Activated T-cell treated with anti-CD3 and anti-CD28 coated beads for 1 hour (primary cell): ENCODE results near the gene NHEJ1.

Experiments
- DNase-seq: peaks from one replicate; pipeline ENCODE4 v3.0.0-alpha.2; 2020; ENCODE audit warnings: low read depth

The NHEJ1 gene

GRCh38 chr2:219167997-219168396 is 7.4 kb upstream of the NHEJ1 start:
- no peak for DNase-seq

GRCh38 chr2:219165058-219165911 is 4.7 kb upstream of the NHEJ1 start:
- DNase-seq: no peak

GRCh38 chr2:219163156-219163555 is 2.5 kb upstream of the NHEJ1 start:
- DNase-seq: no peak

GRCh38 chr2:219161097-219161496 is 482 bp upstream of the NHEJ1 start:
- no peak for DNase-seq

GRCh38 chr2:219159771-219160185 is 837 bp downstream of the NHEJ1 start:
- no peak for DNase-seq

- no peak for DNase-seq
Observed at GRCh38 chr2:219158586-219158985, 2.0 kb downstream of the NHEJ1 start.

GRCh38 chr2:219158025-219158424 is 2.6 kb downstream of the NHEJ1 start:
- DNase-seq: no peak

GRCh38 chr2:219157396-219157795 is 3.2 kb downstream of the NHEJ1 start:
- DNase-seq: no peak

GRCh38 chr2:219155054-219155644 is 5.5 kb downstream of the NHEJ1 start:
- DNase-seq: no peak

- no peak for DNase-seq
Observed at GRCh38 chr2:219149667-219150066, 10.9 kb downstream of the NHEJ1 start.

- no peak for DNase-seq
Observed at GRCh38 chr2:219142329-219142728, 18.3 kb downstream of the NHEJ1 start.

- no peak for DNase-seq
Observed at GRCh38 chr2:219140722-219141121, 19.9 kb downstream of the NHEJ1 start.

GRCh38 chr2:219133976-219134375 is 26.6 kb downstream of the NHEJ1 start:
- DNase-seq: no peak

GRCh38 chr2:219131744-219132143 is 28.9 kb downstream of the NHEJ1 start:
- DNase-seq: no peak

GRCh38 chr2:219131327-219131726 is 29.3 kb downstream of the NHEJ1 start:
- no peak for DNase-seq

GRCh38 chr2:219129589-219129988 is 31.0 kb downstream of the NHEJ1 start:
- DNase-seq: no peak

GRCh38 chr2:219128396-219128795 is 32.2 kb downstream of the NHEJ1 start:
- no peak for DNase-seq

- DNase-seq: no peak
Observed at GRCh38 chr2:219127037-219127635, 33.5 kb downstream of the NHEJ1 start.

- no peak for DNase-seq
Observed at GRCh38 chr2:219126555-219126954, 34.1 kb downstream of the NHEJ1 start.

GRCh38 chr2:219125886-219126270 is 34.7 kb downstream of the NHEJ1 start:
- no peak for DNase-seq

- no peak for DNase-seq
Observed at GRCh38 chr2:219125225-219125885, 35.3 kb downstream of the NHEJ1 start.

GRCh38 chr2:219124381-219125110 is 36.1 kb downstream of the NHEJ1 start:
- DNase-seq: no peak
